Mucosa of descending colon (tissue), 3 donors: ENCODE measurements around the gene COL24A1. TPM values are rescaled to one million over a fixed set of nuclear protein-coding genes. Genes with fewer than 3 reads are reported as not detected.
"Not testable (repeated sequence)": the region's sequence is repeated elsewhere in the genome, so short reads cannot be mapped to it uniquely, and the experiment has no call there.

ENCODE experiments used
- ATAC-seq: fragments of 200-7000 bp; cut with Tn5 transposase; one replicate; pipeline ENCODE4 v1.9.1; 2020; ENCODE audit warnings: mild to moderate bottlenecking, moderate library complexity
- DNase-seq, 3 donors: peaks; one replicate each; pipeline ENCODE4 v3.0.0-alpha.2; 2020
- H3K36me3 ChIP-seq: fragments of 200-600 bp; one replicate; pipeline ENCODE4 v1.8.0; 2021; ENCODE audit warnings: low read depth, mild to moderate bottlenecking
- H3K4me1 ChIP-seq: fragments of 200-600 bp; one replicate; pipeline ENCODE4 v1.8.0; 2021; ENCODE audit warnings: low read depth, mild to moderate bottlenecking
- H3K4me3 ChIP-seq: fragments of 200-600 bp; one replicate; pipeline ENCODE4 v1.8.0; 2021; ENCODE audit warnings: mild to moderate bottlenecking
- H3K9me3 ChIP-seq: fragments of 200-600 bp; one replicate; pipeline ENCODE4 v1.8.0; 2021; ENCODE audit warnings: mild to moderate bottlenecking
- CTCF ChIP-seq: fragments of 200-600 bp; IDR thresholded peaks from one replicate; pipeline ENCODE4 v1.8.0; 2022; ENCODE audit warnings: antibody characterized with exemption, mild to moderate bottlenecking
- intact Hi-C, 2 donors: fragments of 100-400 bp; cut with DNase I in 1 of 2; cut with micrococcal nuclease in 1 of 2; formaldehyde crosslinking; loops; one replicate each; pipeline versions ENCODE4 v1.11.0 to v1.11.1; 2022; cut with DNase I, micrococcal nuclease
- total RNA-seq, 3 donors: library from RNA; stranded (reverse); fragmentation: NEBNext Ultra II Directional in 2 of 3; extraction: Animal tissue kit (Norgen Biotek cat#: 25700) in 2 of 3; gene quantifications; one replicate each; pipeline versions ENCODE4 v1.2.1 to v1.2.4, GENCODE V29; 2021 to 2023
- donor health status: DM: no; HTN: no; CAD: no; lungs with moderate emphysema.
- donor health status: DM: no; HTN: no; CAD: no.
- donor health status: DM: no; HTN: yes; CAD: no.

COL24A1 gene
- total RNA-seq, 3 donors from 2014 or later = 0.41 to 6.2 (median 1.1) TPM

DNA sequence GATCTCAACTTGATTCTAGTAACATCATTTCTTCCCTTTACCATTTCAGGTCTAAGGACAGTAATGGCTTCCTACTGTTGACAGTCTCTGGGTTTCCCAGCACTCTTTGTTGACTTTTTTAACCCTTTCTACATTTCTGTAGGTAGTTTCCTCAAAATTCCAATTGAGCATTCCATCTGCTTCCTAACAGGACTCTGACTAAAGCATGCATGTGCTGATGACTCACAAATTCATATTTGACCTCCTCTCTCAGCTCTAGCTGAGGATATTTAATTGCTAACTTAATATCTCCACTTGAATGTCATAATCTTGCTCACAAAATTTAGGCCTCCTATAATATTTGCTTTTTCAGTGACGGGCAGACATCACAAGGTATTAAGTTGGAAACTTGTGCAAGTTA, 355.1 kb downstream of the COL24A1 start:
- TF ChIP-seq CTCF = no peak
- ATAC-seq = no peak

GRCh38 chr1:85799737-85800136, 356.8 kb downstream of the COL24A1 start:
- DNase-seq (no peak), ATAC-seq (no peak)
- no peaks in the 10 kb centered on the region for H3K9me3 ChIP-seq
- intact Hi-C loops = no loop called here
- no peaks in the 10 kb centered on the region for H3K4me1 ChIP-seq
- no peak for TF ChIP-seq CTCF
- no peak overlapping the region for H3K4me3 ChIP-seq
- no peaks in the 10 kb centered on the region for H3K36me3 ChIP-seq

More for the DNA sequence above, 355.1 kb downstream of the COL24A1 start:
- intact Hi-C loops = no loop called here
- DNase-seq = no peak
- no peaks in the 10 kb centered on the region for H3K4me1 ChIP-seq
- H3K4me3 ChIP-seq = no peak overlapping the region
- no peaks in the 10 kb centered on the region for H3K9me3 ChIP-seq
- no peaks in the 10 kb centered on the region for H3K36me3 ChIP-seq

DNA sequence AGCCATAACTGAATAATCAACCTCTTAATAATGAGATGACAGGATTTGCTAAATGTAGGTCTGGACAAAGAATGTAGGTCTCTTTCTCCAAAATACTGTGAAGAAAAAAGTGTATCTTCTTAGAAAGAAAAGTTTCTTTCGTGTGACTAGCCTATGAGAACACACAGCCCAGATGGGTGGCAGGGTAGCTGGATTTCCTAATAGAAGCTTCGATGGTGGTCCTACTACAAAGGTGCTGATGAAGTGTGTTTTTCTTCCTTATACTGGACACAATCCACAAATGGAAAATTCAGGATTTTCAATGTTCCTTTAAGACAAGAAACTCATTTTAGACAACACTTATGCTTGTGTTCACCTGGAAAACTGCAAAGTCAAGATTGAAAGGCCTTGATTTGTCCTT, 358.2 kb downstream of the COL24A1 start:
- Histone ChIP-seq H3K36me3 (no peaks in the 10 kb centered on the region), H3K9me3 (no peaks in the 10 kb centered on the region), H3K4me1 (no peaks in the 10 kb centered on the region), H3K4me3 (no peak overlapping the region)
- DNase-seq = no peak
- intact Hi-C loops = no loop called here
- no peak for ATAC-seq
- no peak for TF ChIP-seq CTCF

GRCh38 chr1:85777021-85777420, 379.6 kb downstream of the COL24A1 start:
- H3K4me1 ChIP-seq, H3K4me3 ChIP-seq, intact Hi-C loops, DNase-seq, H3K9me3 ChIP-seq, H3K36me3 ChIP-seq, ATAC-seq: not testable (repeated sequence)

GRCh38 chr1:85762804-85763203, 393.8 kb downstream of the COL24A1 start:
- H3K9me3 ChIP-seq = no peaks in the 10 kb centered on the region
- H3K4me3 ChIP-seq = no peak overlapping the region
- H3K4me1 ChIP-seq = no peaks in the 10 kb centered on the region
- intact Hi-C loops = no loop called here
- DNase-seq (no peak), ATAC-seq (no peak)
- no peaks in the 10 kb centered on the region for H3K36me3 ChIP-seq
- TF ChIP-seq CTCF = no peak

DNA sequence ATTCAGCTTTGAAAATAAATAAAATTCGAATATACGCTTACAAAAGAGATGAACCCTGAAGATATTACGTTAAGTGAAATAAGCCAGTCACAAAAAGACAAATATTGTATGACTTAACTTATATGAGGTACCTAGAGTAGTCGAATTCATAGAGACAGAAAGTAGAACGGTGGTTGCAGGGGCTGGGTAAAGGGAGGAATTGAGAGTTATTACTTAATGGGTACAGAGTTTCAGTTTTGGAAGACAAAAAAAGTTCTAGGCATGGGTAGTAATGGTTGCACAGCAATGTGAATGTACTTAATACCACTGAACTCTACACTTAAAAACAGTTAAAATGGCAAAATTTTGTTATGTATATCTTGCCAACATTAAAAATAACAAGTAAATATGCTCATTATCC, 399.7 kb downstream of the COL24A1 start:
- no peaks in the 10 kb centered on the region for H3K36me3 ChIP-seq
- TF ChIP-seq CTCF = no peak
- no peak overlapping the region for H3K4me3 ChIP-seq
- no peaks in the 10 kb centered on the region for H3K9me3 ChIP-seq
- intact Hi-C loops = no loop called here
- H3K4me1 ChIP-seq = no peaks in the 10 kb centered on the region
- no peak for ATAC-seq
- no peak for DNase-seq
